Calu3 (cell line): Measurements from ENCODE around the gene WARS2. TPM values are rescaled to one million over a fixed set of nuclear protein-coding genes. Genes with fewer than 3 reads are reported as not detected.

Experiments
- BruUV-seq: library from RNA; stranded (reverse); fragments of 400-500 nt; replicated peaks from 2 replicates; lab custom pipeline; 2021; lab: Mats Ljungman, UMichigan
- CTCF ChIA-PET: fragments of 300-600 bp; sonication (Branson Sonifier 250); formaldehyde crosslinking; loops from one replicate; lab custom pipeline; 2022; ENCODE audit warnings: antibody characterized with exemption; lab: Charles Lee
- DNase-seq: peaks from one replicate; pipeline ENCODE4 v3.0.0; 2022
- H3K27ac Mint-ChIP-seq: one replicate; pipeline ENCODE4 v1.8.0; 2022; ENCODE audit warnings: mixed read lengths; ENCODE audit not compliant: unreplicated experiment
- H3K27me3 Mint-ChIP-seq: one replicate; pipeline ENCODE4 v1.8.0; 2022; ENCODE audit warnings: mixed read lengths; ENCODE audit not compliant: unreplicated experiment
- H3K36me3 Mint-ChIP-seq: one replicate; pipeline ENCODE4 v1.8.0; 2022; ENCODE audit warnings: mild to moderate bottlenecking, moderate library complexity, mixed read lengths; ENCODE audit not compliant: insufficient read depth, unreplicated experiment
- H3K4me1 Mint-ChIP-seq: one replicate; pipeline ENCODE4 v1.8.0; 2022; ENCODE audit warnings: mild to moderate bottlenecking, low read depth, mixed read lengths; ENCODE audit not compliant: unreplicated experiment
- H3K4me3 Mint-ChIP-seq: one replicate; pipeline ENCODE4 v1.8.0; 2022; ENCODE audit warnings: mild to moderate bottlenecking, low read depth, moderate library complexity, mixed read lengths; ENCODE audit not compliant: unreplicated experiment
- H3K9me3 Mint-ChIP-seq: one replicate; pipeline ENCODE4 v1.8.0; 2022; ENCODE audit warnings: low read depth, mixed read lengths; ENCODE audit not compliant: unreplicated experiment
- CTCF ChIP-seq: fragments of 200-600 bp; IDR thresholded peaks from one replicate; pipeline ENCODE4 v1.8.0; 2022; ENCODE audit warnings: antibody characterized with exemption; ENCODE audit not compliant: unreplicated experiment
- intact Hi-C: fragments of 100-400 bp; cut with micrococcal nuclease; formaldehyde crosslinking; loops from one replicate; pipeline ENCODE4 v1.10.0; 2022; ENCODE audit not compliant: unreplicated experiment
- total RNA-seq: library from RNA; stranded (reverse); gene quantifications from 2 replicates; pipeline ENCODE4 v1.2.3, GENCODE V29; 2022

Gene WARS2
- total RNA-seq, 1 experiment from 2014 or later: 7.8 TPM

GRCh38 chr1:119004781-119005180 is 135.7 kb downstream of the WARS2 start:
- CTCF ChIA-PET: no interaction called here
- Mint-ChIP-seq H3K9me3 (no peaks in the 10 kb centered on the region), H3K27ac (no peak overlapping the region), H3K36me3 (peaks cover 26% of the 10 kb centered on the region), H3K27me3 (peaks cover 35% of the 10 kb centered on the region), H3K4me1 (peaks cover 29% of the 10 kb centered on the region), H3K4me3 (no peak overlapping the region)
- no peak for TF ChIP-seq CTCF
- BruUV-seq: no TSS peak
- DNase-seq: no peak
- intact Hi-C loops: loop anchor here (5.0 kb wide), 4 partner anchors 42 to 927 kb away; no protein-coding TSS in a partner anchor

GRCh38 chr1:119004129-119004527 is 136.3 kb downstream of the WARS2 start:
- Mint-ChIP-seq H3K36me3 (peaks cover 25% of the 10 kb centered on the region), H3K27me3 (peaks cover 30% of the 10 kb centered on the region), H3K9me3 (no peaks in the 10 kb centered on the region), H3K4me1 (peaks cover 26% of the 10 kb centered on the region), H3K4me3 (no peak overlapping the region), H3K27ac (no peak overlapping the region)
- BruUV-seq: no TSS peak
- no peak for TF ChIP-seq CTCF
- intact Hi-C loops: loop anchor here (5.0 kb wide), 2 partner anchors 42 to 92 kb away; no protein-coding TSS in a partner anchor
- CTCF ChIA-PET: no interaction called here
- no peak for DNase-seq

GRCh38 chr1:119003413-119004128 is 136.9 kb downstream of the WARS2 start:
- H3K4me1 Mint-ChIP-seq: peaks cover 21% of the 10 kb centered on the region
- no peaks in the 10 kb centered on the region for H3K9me3 Mint-ChIP-seq
- intact Hi-C loops: loop anchor here (5.0 kb wide), 2 partner anchors 41 to 91 kb away; no protein-coding TSS in a partner anchor
- H3K27me3 Mint-ChIP-seq: peaks cover 28% of the 10 kb centered on the region
- CTCF ChIA-PET: no interaction called here
- H3K36me3 Mint-ChIP-seq: peaks cover 19% of the 10 kb centered on the region
- no peak overlapping the region for H3K4me3 Mint-ChIP-seq
- TF ChIP-seq CTCF: no peak
- no peak for DNase-seq
- no TSS peak for BruUV-seq
- H3K27ac Mint-ChIP-seq: no peak overlapping the region

- Mint-ChIP-seq H3K4me3 (peak overlapping the region; percentile 68), H3K36me3 (peaks cover 16% of the 10 kb centered on the region), H3K27me3 (peaks cover 31% of the 10 kb centered on the region), H3K4me1 (peaks cover 14% of the 10 kb centered on the region), H3K9me3 (no peaks in the 10 kb centered on the region), H3K27ac (peak overlapping the region; percentile 96)
- TF ChIP-seq CTCF: no peak
- CTCF ChIA-PET: interaction anchor here (0.6 kb wide), 1 partner anchor 236 kb away, joined by 3 read pairs; no protein-coding TSS in a partner anchor
- no TSS peak for BruUV-seq
- intact Hi-C loops: loop anchor here (5.0 kb wide), 2 partner anchors 40 to 90 kb away; no protein-coding TSS in a partner anchor
- peak; percentile 62 for DNase-seq
Observed at GRCh38 chr1:119002028-119002686, 138.3 kb downstream of the WARS2 start.
